Left ventricle myocardium inferior (tissue), 1 donor: Measurements from ENCODE around the gene DRAM1. TPM values are rescaled to one million over a fixed set of nuclear protein-coding genes. Genes with fewer than 3 reads are reported as not detected.

Source experiments
- DNase-seq: peaks from one replicate; pipeline ENCODE4 v3.0.0-alpha.2; 2020
- H3K27ac ChIP-seq: fragments of 200-600 bp; replicated peaks from 2 replicates; pipeline ENCODE4 v1.8.0; 2021
- H3K27me3 ChIP-seq: fragments of 200-600 bp; 2 replicates; pipeline ENCODE4 v1.8.0; 2021; ENCODE audit warnings: low read depth
- H3K36me3 ChIP-seq: fragments of 200-600 bp; 2 replicates; pipeline ENCODE4 v1.8.0; 2021
- H3K4me1 ChIP-seq: fragments of 200-600 bp; 2 replicates; pipeline ENCODE4 v1.8.0; 2021
- H3K4me3 ChIP-seq: fragments of 200-600 bp; 2 replicates; pipeline ENCODE4 v1.8.0; 2021; ENCODE audit warnings: mild to moderate bottlenecking, moderate library complexity
- H3K9me3 ChIP-seq: fragments of 200-600 bp; replicated peaks from 2 replicates; pipeline ENCODE4 v1.8.0; 2021
- CTCF ChIP-seq: fragments of 200-600 bp; IDR thresholded peaks from 2 replicates; pipeline ENCODE4 v1.8.0; 2021; ENCODE audit warnings: antibody characterized with exemption, mild to moderate bottlenecking, borderline replicate concordance
- intact Hi-C: fragments of 100-400 bp; cut with micrococcal nuclease; formaldehyde crosslinking; loops from one replicate; pipeline ENCODE4 v1.11.0; 2022
- total RNA-seq: library from RNA; stranded (reverse); fragmentation: NEBNext Ultra II Directional; extraction: Animal tissue kit (Norgen Biotek cat#: 25700); gene quantifications from one replicate; pipeline ENCODE4 v1.2.1, GENCODE V29; 2021
- donor health status: DM: no; HTN: yes; CAD: no; lungs with severe emphysema.

The DRAM1 gene
- total RNA-seq, 1 donor from 2014 or later = 5.3 TPM

- intact Hi-C loops = no loop called here
- TF ChIP-seq CTCF = no peak
- H3K27ac ChIP-seq = peak overlapping the region; percentile 71
These were observed 63.1 kb downstream of the DRAM1 start for GRCh38 chr12:101940400-101940950.

GRCh38 chr12:101941306-101942249, 64.2 kb downstream of the DRAM1 start:
- Histone ChIP-seq H3K4me3 (no peak overlapping the region), H3K36me3 (no peaks in the 10 kb centered on the region), H3K27me3 (peaks cover 9% of the 10 kb centered on the region), H3K4me1 (peaks cover 4% of the 10 kb centered on the region), H3K27ac (no peak overlapping the region), H3K9me3 (no peaks in the 10 kb centered on the region)
- DNase-seq = no peak
- TF ChIP-seq CTCF = no peak
- intact Hi-C loops = no loop called here

More at GRCh38 chr12:101940400-101940950, 63.1 kb downstream of the DRAM1 start:
- Histone ChIP-seq H3K27me3 (peaks cover 16% of the 10 kb centered on the region), H3K4me1 (peaks cover 4% of the 10 kb centered on the region), H3K9me3 (no peaks in the 10 kb centered on the region), H3K36me3 (no peaks in the 10 kb centered on the region), H3K4me3 (no peak overlapping the region)
- DNase-seq = no peak

GRCh38 chr12:101942250-101942605, 64.8 kb downstream of the DRAM1 start:
- TF ChIP-seq CTCF = no peak
- H3K36me3 ChIP-seq = no peaks in the 10 kb centered on the region
- DNase-seq = no peak
- H3K4me3 ChIP-seq = no peak overlapping the region
- H3K27me3 ChIP-seq = peaks cover 9% of the 10 kb centered on the region
- H3K9me3 ChIP-seq = no peaks in the 10 kb centered on the region
- H3K4me1 ChIP-seq = no peaks in the 10 kb centered on the region
- intact Hi-C loops = no loop called here
- no peak overlapping the region for H3K27ac ChIP-seq

- Histone ChIP-seq H3K4me3 (no peak overlapping the region), H3K27ac (no peak overlapping the region)
- intact Hi-C loops = no loop called here
These were observed 68.2 kb downstream of the DRAM1 start for GRCh38 chr12:101945369-101946232.

More at GRCh38 chr12:101945369-101946232, 68.2 kb downstream of the DRAM1 start:
- DNase-seq = no peak
- no peaks in the 10 kb centered on the region for H3K4me1 ChIP-seq
- H3K27me3 ChIP-seq = no peaks in the 10 kb centered on the region
- H3K36me3 ChIP-seq = no peaks in the 10 kb centered on the region
- TF ChIP-seq CTCF = no peak
- no peaks in the 10 kb centered on the region for H3K9me3 ChIP-seq
